Stimulated activated CD8-positive, alpha-beta memory T cell treated with anti-CD3 and anti-CD28 coated beads, Interleukin-4, amount 100 ng/mL, for 1 hour (primary cell): ENCODE data around the gene GALK1.

Source experiments
- DNase-seq, 2 donors: peaks; one replicate each; pipeline ENCODE4 v3.0.0-alpha.2; 2020; ENCODE audit warnings: low read depth in 2 of 2, low spot score in 1 of 2

Gene GALK1

DNA sequence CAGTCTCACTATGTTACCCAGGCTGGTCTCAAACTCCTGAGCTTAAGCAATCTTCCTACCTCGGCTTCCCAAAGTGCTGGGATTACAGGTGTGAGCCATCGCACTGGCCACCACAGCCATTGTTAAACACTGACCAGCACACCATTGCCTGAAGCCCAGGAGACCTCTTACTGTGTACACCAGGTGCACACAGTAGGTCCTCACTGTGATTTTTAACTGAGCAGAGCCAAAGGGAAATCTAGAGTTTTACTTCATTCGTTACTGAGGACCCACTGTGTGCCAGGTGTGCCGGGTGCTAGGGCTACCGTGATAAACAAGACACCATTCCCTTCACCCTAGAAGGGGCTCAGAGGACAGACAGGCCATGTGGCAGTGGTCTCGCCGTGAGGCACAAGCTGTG is 39.5 kb downstream of the GALK1 start:
- DNase-seq: no peak

- DNase-seq: no peak
These were observed 40.7 kb downstream of the GALK1 start for GRCh38 chr17:75724016-75725003.

DNA sequence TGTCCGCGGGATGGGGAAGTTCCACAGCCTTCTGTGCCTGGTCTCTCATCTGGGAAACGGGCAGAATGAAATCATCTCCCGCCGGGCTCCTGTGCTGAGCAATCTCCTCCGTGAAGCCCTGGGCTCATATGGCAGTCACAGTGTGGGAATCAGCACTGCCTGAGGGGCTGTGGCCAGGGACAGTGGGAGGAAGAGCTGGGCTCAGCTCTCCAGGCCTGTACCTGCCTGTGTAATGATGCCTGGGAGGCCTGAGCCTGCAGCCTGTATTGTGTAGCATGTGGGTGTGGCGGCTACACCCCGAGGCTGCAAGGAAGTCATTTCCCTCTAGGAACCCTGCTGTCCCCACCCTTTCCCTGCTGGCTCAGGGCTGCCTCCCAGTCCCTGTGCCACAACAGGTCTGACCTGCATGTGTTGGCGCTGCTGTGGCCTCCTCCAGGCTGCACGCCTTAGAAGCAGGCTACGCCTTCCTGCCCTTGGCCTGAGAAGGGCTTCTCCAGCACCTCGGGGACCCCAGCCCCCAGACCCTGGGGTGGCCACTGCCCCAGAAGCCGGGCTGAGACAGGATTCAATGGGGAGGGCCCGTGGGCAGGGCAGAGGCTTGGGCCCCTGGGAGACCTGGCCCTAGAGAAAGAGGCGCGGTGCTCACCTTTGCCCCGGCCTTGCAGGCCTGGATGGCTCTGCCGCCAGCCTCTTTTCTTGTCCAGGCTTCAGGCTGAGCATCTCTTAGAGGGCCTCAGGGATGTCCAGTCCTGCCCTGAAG is 41.6 kb downstream of the GALK1 start:
- DNase-seq: no peak

DNA sequence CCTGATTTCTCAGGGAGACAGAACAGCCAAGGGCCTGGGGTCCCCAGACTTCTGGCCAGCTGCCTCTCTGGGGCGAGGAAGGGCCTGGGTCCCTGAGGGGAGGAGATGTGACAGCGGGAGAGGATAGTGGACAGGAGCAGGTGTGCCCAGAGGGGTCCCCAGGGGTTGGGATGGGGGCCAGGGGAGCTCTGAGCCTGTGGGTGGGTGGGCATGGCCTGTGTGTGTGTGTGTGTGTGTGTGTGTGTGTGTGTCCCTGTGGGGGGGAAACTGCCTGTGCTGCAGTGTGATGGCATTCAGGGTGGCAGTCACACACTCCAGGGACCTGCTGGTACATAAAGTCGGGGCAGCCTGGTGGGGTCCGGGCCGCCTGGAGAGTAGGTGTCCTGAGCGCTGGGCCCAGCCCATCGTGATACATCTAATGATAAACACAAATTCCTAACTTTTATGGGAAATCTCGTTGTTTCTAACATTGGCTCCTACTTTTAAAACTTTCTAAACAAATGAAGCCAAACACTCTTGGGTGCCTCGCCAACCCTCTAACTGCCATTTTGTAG is 42.4 kb downstream of the GALK1 start:
- no peak for DNase-seq

DNA sequence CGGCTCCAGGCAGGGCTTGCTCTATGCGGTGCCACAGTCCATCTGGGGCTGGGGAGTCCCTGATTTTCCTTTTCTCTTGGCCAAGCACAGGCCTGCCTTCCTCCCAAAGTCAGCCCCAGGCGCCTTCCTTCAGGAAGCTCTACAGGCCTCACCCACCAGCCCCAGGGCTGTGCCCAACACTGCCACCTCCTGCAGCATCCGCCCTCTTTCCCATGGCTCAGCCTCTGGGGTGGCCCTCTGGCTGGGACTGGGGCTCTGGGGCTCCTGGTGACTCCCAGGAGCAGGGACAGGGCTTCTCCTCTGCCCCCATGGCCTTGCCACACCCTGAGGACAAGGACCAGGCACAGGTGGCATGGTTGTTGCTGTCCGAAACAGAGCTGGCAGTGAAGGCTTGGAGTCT is 42.9 kb downstream of the GALK1 start:
- no peak for DNase-seq

DNA sequence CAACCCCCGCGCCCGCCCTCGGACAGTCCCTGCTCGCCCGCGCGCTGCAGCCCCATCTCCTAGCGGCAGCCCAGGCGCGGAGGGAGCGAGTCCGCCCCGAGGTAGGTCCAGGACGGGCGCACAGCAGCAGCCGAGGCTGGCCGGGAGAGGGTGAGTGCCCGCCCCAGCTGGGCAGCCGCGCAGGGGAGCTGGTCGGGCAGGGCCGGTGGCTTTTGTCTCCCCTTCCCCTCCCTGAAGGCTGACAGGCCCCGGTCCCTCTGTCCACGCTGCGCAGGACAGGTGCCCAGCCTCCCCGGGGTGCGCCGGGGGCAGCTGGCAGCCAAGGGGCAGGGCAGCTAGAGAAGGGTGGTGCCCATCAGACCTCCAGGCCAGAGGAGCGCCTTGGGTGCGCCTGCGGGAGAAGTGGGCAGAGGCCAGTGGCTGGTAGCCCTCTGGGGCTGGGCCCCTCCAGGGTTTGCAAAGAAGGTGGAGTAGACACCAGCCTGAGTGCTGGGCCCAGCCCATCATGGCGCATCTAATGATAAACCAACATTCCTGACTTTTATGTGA is 43.5 kb downstream of the GALK1 start:
- DNase-seq: no peak

- peak in 1 of 2 donors; percentile 41 for DNase-seq
These were observed 44.1 kb downstream of the GALK1 start, which contains the start of gene ITGB4 for GRCh38 chr17:75720656-75721462. TSS of gene ITGB4 (plus strand) at chr17:75721459. CDS start at chr17:75724704, 3,245 bp downstream.

DNA sequence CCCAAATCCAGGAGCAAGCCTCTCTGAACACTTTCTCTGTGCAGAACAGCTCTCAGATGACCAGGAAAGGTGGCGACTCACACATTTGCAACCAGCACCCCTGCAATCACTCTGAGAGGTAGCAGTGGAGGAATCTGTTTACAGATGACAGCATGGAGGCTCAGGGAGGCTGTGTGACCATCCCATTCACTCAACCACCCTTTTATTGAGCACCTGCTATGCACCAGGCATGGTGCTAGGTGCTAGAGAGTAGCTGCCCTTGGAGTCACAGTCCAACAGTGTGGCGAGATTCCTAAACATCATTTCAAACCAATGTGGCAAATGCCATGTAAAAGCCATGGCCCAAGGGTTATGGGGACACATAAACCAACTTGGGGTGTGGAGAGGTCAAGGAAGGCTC is 45.3 kb downstream of the GALK1 start:
- DNase-seq: no peak

DNA sequence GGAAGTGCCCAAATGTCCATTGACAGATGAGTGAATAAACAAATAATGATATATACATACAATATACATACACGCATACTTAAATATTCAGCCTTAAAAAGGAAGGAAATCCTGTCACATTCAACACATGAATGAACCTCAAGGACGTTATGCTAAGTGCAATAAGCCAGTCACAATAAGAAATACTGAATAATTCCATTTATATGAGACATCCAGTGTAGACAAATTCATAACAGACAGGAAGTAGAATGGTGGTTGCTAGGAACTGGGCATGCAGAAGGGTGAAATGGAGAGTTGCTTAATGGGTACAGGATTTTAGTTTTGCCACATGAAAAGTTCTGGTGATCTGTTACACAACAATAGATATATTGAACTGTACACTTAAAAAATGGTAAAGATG is 52.5 kb downstream of the GALK1 start:
- DNase-seq: no peak
